Liver (tissue), 9 donors: ENCODE measurements around the gene RTN4RL1. TPM values are rescaled to one million over a fixed set of nuclear protein-coding genes. Genes with fewer than 3 reads are reported as not detected.

Source experiments
- DNase-seq: peaks from one replicate; pipeline ENCODE4 v3.0.0-alpha.2; 2017; ENCODE audit warnings: low spot score
- H3K27ac ChIP-seq, 2 donors: one replicate each; pipeline ENCODE4 v1.7.0; 2013; ENCODE audit warnings: inconsistent platforms in 2 of 2, low read length in 2 of 2, control low read depth in 1 of 2, low read depth in 1 of 2, mild to moderate bottlenecking in 1 of 2
- H3K27me3 ChIP-seq, 4 donors: one replicate each; pipeline versions ENCODE4 v1.6.1 to v1.7.0; 2013; ENCODE audit warnings: low read length in 3 of 4, inconsistent platforms in 1 of 4, mild to moderate bottlenecking in 1 of 4, moderate library complexity in 1 of 4; ENCODE audit not compliant: control insufficient read depth in 4 of 4, insufficient read depth in 4 of 4
- H3K36me3 ChIP-seq, 4 donors: one replicate each; pipeline versions ENCODE4 v1.6.1 to v1.7.0; 2013; ENCODE audit warnings: low read length in 3 of 4, mild to moderate bottlenecking in 3 of 4, low read depth in 1 of 4, moderate library complexity in 1 of 4; ENCODE audit not compliant: control insufficient read depth in 4 of 4, insufficient read depth in 3 of 4
- H3K4me1 ChIP-seq, 4 donors: one replicate each; pipeline versions ENCODE4 v1.6.1 to v1.7.0; 2013; ENCODE audit warnings: low read length in 3 of 4, mild to moderate bottlenecking in 3 of 4, moderate library complexity in 1 of 4; ENCODE audit not compliant: control insufficient read depth in 4 of 4, insufficient read depth in 4 of 4
- H3K4me3 ChIP-seq, 3 donors: one replicate each; pipeline versions ENCODE4 v1.6.1 to v1.7.0; 2013; ENCODE audit warnings: low read length in 3 of 3, control low read depth in 1 of 3, low read depth in 1 of 3, mild to moderate bottlenecking in 1 of 3
- H3K9ac ChIP-seq, 2 donors: one replicate each; pipeline ENCODE4 v1.7.0; 2013; ENCODE audit warnings: low read length in 2 of 2, mild to moderate bottlenecking in 2 of 2, moderate library complexity in 2 of 2, control low read depth in 1 of 2, low read depth in 1 of 2
- H3K9me3 ChIP-seq, 4 donors: one replicate each; pipeline versions ENCODE4 v1.6.1 to v1.7.0; 2013; ENCODE audit warnings: low read length in 3 of 4; ENCODE audit not compliant: control insufficient read depth in 4 of 4
- ATF3 ChIP-seq: IDR thresholded peaks from 2 replicates; pipeline ENCODE4 v1.6.1; 2016; ENCODE audit warnings: antibody characterized with exemption
- CTCF ChIP-seq: fragments of 150-350 bp; IDR thresholded peaks from 2 replicates; pipeline ENCODE4 v1.5.1; 2017; ENCODE audit warnings: improper control_type of control experiment, low read depth, low read length; ENCODE audit not compliant: missing input control
- EGR1 ChIP-seq, 2 donors: IDR thresholded peaks; 2 replicates each; pipeline ENCODE4 v1.6.1; 2016 to 2018; ENCODE audit warnings: antibody characterized with exemption in 2 of 2, low read depth in 2 of 2
- FOXA2 ChIP-seq: IDR thresholded peaks from 2 replicates; pipeline ENCODE4 v1.6.1; 2016; ENCODE audit warnings: antibody characterized with exemption
- GABPA ChIP-seq, 2 donors: IDR thresholded peaks in 1 of 2; conservative IDR thresholded peaks in 1 of 2; 2 replicates each; pipeline ENCODE4 v1.6.1; 2016; ENCODE audit warnings: antibody characterized with exemption in 2 of 2, mild to moderate bottlenecking in 1 of 2, moderate library complexity in 1 of 2
- HNF4A ChIP-seq, 2 donors: conservative IDR thresholded peaks; 2 replicates each; pipeline ENCODE4 v1.6.1; 2016; ENCODE audit warnings: antibody characterized with exemption in 2 of 2, mild to moderate bottlenecking in 2 of 2
- HNF4G ChIP-seq: IDR thresholded peaks from 2 replicates; pipeline ENCODE4 v1.6.1; 2016; ENCODE audit warnings: antibody characterized with exemption
- JUND ChIP-seq, 2 donors: IDR thresholded peaks; 2 replicates each; pipeline ENCODE4 v1.6.1; 2016; ENCODE audit warnings: antibody characterized with exemption in 2 of 2
- MAX ChIP-seq: IDR thresholded peaks from 2 replicates; pipeline ENCODE4 v1.6.1; 2016; ENCODE audit warnings: antibody characterized with exemption
- NR2F2 ChIP-seq: IDR thresholded peaks from 2 replicates; pipeline ENCODE4 v1.6.1; 2016; ENCODE audit warnings: antibody characterized with exemption
- RAD21 ChIP-seq, 2 donors: IDR thresholded peaks; 2 replicates each; pipeline ENCODE4 v1.6.1; 2016; ENCODE audit warnings: antibody characterized with exemption in 2 of 2, mild to moderate bottlenecking in 2 of 2
- RXRA ChIP-seq, 2 donors: IDR thresholded peaks; 2 replicates each; pipeline ENCODE4 v1.6.1; 2017 to 2018; ENCODE audit warnings: antibody characterized with exemption in 2 of 2, mild to moderate bottlenecking in 1 of 2
- SP1 ChIP-seq: IDR thresholded peaks from 2 replicates; pipeline ENCODE4 v1.6.1; 2018; ENCODE audit warnings: antibody characterized with exemption, mild to moderate bottlenecking
- TAF1 ChIP-seq: conservative IDR thresholded peaks from 2 replicates; pipeline ENCODE4 v1.6.1; 2016; ENCODE audit warnings: antibody characterized with exemption, mild to moderate bottlenecking
- YY1 ChIP-seq: IDR thresholded peaks from 2 replicates; pipeline ENCODE4 v1.6.1; 2016; ENCODE audit warnings: antibody characterized with exemption, mild to moderate bottlenecking
- ZBTB33 ChIP-seq: IDR thresholded peaks from 2 replicates; pipeline ENCODE4 v1.6.1; 2016; ENCODE audit warnings: antibody characterized with exemption
- WGBS: extraction: QIAGEN DNeasy Blood & Tissue Kit; methylation state at CpG from one replicate; pipeline ENCODE4 v1.1.7; 2013; 5-methylcytosine and 5-hydroxymethylcytosine counted together
- polyA plus RNA-seq, 2 donors: library from polyadenylated mRNA; stranded (reverse) in 1 of 2; unstranded in 1 of 2; fragments of 200-250 nt in 1 of 2; fragments of >200 nt in 1 of 2; fragmentation: Nextera tagmentation in 1 of 2; extraction: Ambion mirVana in 1 of 2; gene quantifications; one replicate each; pipeline versions ENCODE4 v1.2.1 to v1.2.3, GENCODE V29; 2013 to 2015
- total RNA-seq, 2 donors: library from RNA; depleted of rRNA; stranded (reverse); fragments of >200 nt; gene quantifications; one replicate each; pipeline ENCODE4 v1.2.3, GENCODE V29; 2014
- donor health status: healthy.
- donor health status: healthy.
- donor health status: healthy.
- donor health status: healthy.
- donor health status: healthy.

RTN4RL1 gene
- total and polyA plus RNA-seq, 4 donors, result 0.04 to 5.4 (median 1.2) TPM

- no peak for TF ChIP-seq CTCF
- no peak for TF ChIP-seq RAD21 (IDR thresholded peaks at IDR 0.05)
- TF ChIP-seq HNF4G, result no peak
- no peak for TF ChIP-seq SP1
- no peak for TF ChIP-seq MAX
- no peak for TF ChIP-seq JUND (IDR thresholded peaks at IDR 0.05)
- no peak for TF ChIP-seq YY1
- no peak for TF ChIP-seq HNF4A (conservative IDR thresholded peaks at IDR 0.05)
- no peak for TF ChIP-seq GABPA (IDR thresholded peaks at IDR 0.05 in 1 of 2, conservative IDR thresholded peaks at IDR 0.05 in 1 of 2)
- TF ChIP-seq FOXA2, result no peak
- no peak for TF ChIP-seq RXRA (IDR thresholded peaks at IDR 0.05)
- peak overlapping the region in 1 of 3 donors; percentile 77 for H3K4me3 ChIP-seq
- no peak overlapping the region for H3K9ac ChIP-seq
- H3K36me3 ChIP-seq, result no peaks in the 10 kb centered on the region
- H3K27me3 ChIP-seq, result peaks cover 0 to 2% (median 0%) of the 10 kb centered on the region in 4 donors
- no peak for DNase-seq
- H3K4me1 ChIP-seq, result peaks cover 4 to 15% (median 12%) of the 10 kb centered on the region in 4 donors
- no peaks in the 10 kb centered on the region for H3K9me3 ChIP-seq
- H3K27ac ChIP-seq, result no peak overlapping the region
- WGBS, result 16% methylated on average over 9 of the region's 9 CpGs
Measured at GRCh38 chr17:2048805-2049204, 23.7 kb upstream of the RTN4RL1 start.

- Histone ChIP-seq H3K4me3 (no peak overlapping the region), H3K27me3 (peaks cover 0 to 2% (median 0%) of the 10 kb centered on the region in 4 donors), H3K9me3 (no peaks in the 10 kb centered on the region), H3K27ac (no peak overlapping the region), H3K9ac (no peak overlapping the region), H3K4me1 (peaks cover 6 to 17% (median 11%) of the 10 kb centered on the region in 4 donors), H3K36me3 (peaks cover 0 to 4% (median 0%) of the 10 kb centered on the region in 4 donors)
- WGBS, result 89% methylated on average over 6 of the region's 6 CpGs
- TF ChIP-seq CTCF (no peak), HNF4A (conservative IDR thresholded peaks at IDR 0.05) (no peak), RAD21 (IDR thresholded peaks at IDR 0.05) (no peak), ZBTB33 (no peak), YY1 (no peak), TAF1 (no peak), MAX (no peak), NR2F2 (no peak), EGR1 (IDR thresholded peaks at IDR 0.05; ENCODE audit: low read depth in 2 of 2) (no peak), RXRA (IDR thresholded peaks at IDR 0.05) (no peak), ATF3 (no peak)
- no peak for DNase-seq
Measured at GRCh38 chr17:2047590-2047989, 22.5 kb upstream of the RTN4RL1 start.
